ENCODE measurements around the gene AGAP1. TPM values are rescaled to one million over a fixed set of nuclear protein-coding genes. Genes with fewer than 3 reads are reported as not detected.

Gene AGAP1
- total and polyA plus RNA-seq, 8 donors, result 5.0 to 27.6 (median 17.4) TPM

- intact Hi-C loops (cut with DNase I), result no loop called here
- WGBS, 2 donors, result 92 to 94% methylated on average over 10 of the region's 10 CpGs
- H3K27me3 ChIP-seq, result no peaks in the 10 kb centered on the region
Observed at GRCh38 chr2:235566931-235567495, 73.2 kb downstream of the AGAP1 start.

DNA sequence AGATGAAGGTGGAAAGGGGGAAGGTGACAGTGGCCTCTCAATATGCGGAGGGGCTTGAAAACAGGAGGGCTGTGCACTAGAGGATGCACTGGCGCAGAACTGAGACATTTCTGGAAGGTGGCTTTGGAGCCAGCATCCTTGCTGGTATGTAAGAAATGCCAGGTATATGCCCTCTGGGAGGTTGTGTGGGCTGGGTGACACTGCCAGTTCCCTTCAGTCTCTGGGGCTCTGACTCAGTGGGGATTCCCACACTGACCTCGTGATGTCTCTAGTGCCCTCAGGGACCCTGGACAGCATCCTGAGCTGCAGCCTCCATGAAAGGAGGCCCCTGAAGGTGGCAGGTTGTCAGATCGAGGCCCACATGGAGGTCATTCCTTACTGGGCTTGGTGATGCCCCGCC lies 74.0 kb downstream of the AGAP1 start:
- no peak for DNase-seq
- no peak for TF ChIP-seq CTCF (IDR thresholded peaks at IDR 0.05)
- FAIRE-seq, result no peak
- 82 to 86% methylated on average over 5 of the region's 5 CpGs for WGBS, 2 donors
- Histone ChIP-seq H3K36me3 (no peaks in the 10 kb centered on the region), H3K27ac (no peak overlapping the region), H3K4me3 (no peak overlapping the region), H3K27me3 (no peaks in the 10 kb centered on the region), H3K4me1 (peaks cover 0 to 2% (median 0%) of the 10 kb centered on the region in 3 donors), H3K9me3 (no peaks in the 10 kb centered on the region)
- peak in 1 of 4 donors; percentile 55 for ATAC-seq
- intact Hi-C loops (cut with DNase I), result no loop called here

More at GRCh38 chr2:235566931-235567495, 73.2 kb downstream of the AGAP1 start:
- no peak for DNase-seq
- H3K27ac ChIP-seq, result no peak overlapping the region
- TF ChIP-seq CTCF (IDR thresholded peaks at IDR 0.05), result no peak
- H3K4me1 ChIP-seq, result peaks cover 0 to 2% (median 0%) of the 10 kb centered on the region in 3 donors
- FAIRE-seq, result no peak
- no peak for ATAC-seq
- H3K36me3 ChIP-seq, result no peaks in the 10 kb centered on the region
- no peak overlapping the region for H3K4me3 ChIP-seq
- no peaks in the 10 kb centered on the region for H3K9me3 ChIP-seq

GRCh38 chr2:235568431-235568830 lies 74.6 kb downstream of the AGAP1 start:
- 86 to 88% methylated on average over 9 of the region's 9 CpGs for WGBS, 2 donors
- DNase-seq (no peak), ATAC-seq (no peak), FAIRE-seq (no peak)
- TF ChIP-seq CTCF (IDR thresholded peaks at IDR 0.05), result no peak
- Histone ChIP-seq H3K27me3 (no peaks in the 10 kb centered on the region), H3K27ac (no peak overlapping the region), H3K4me1 (peaks cover 0 to 2% (median 1%) of the 10 kb centered on the region in 3 donors), H3K4me3 (no peak overlapping the region), H3K9me3 (no peaks in the 10 kb centered on the region), H3K36me3 (no peaks in the 10 kb centered on the region)
- intact Hi-C loops (cut with DNase I), result no loop called here

GRCh38 chr2:235569837-235570236 lies 76.0 kb downstream of the AGAP1 start:
- intact Hi-C loops (cut with DNase I), result no loop called here

More at GRCh38 chr2:235569837-235570236, 76.0 kb downstream of the AGAP1 start:
- Histone ChIP-seq H3K4me1 (peaks cover 0 to 6% (median 5%) of the 10 kb centered on the region in 3 donors), H3K27me3 (no peaks in the 10 kb centered on the region), H3K27ac (peak overlapping the region in 1 of 4 donors; percentile 15), H3K4me3 (no peak overlapping the region), H3K9me3 (no peaks in the 10 kb centered on the region), H3K36me3 (no peaks in the 10 kb centered on the region)
- WGBS, 2 donors, result 83 to 85% methylated on average over 7 of the region's 7 CpGs
- DNase-seq (no peak), FAIRE-seq (no peak), ATAC-seq (no peak)
- no peak for TF ChIP-seq CTCF (IDR thresholded peaks at IDR 0.05)
